Motor neuron (in vitro differentiated cells): ENCODE measurements around the gene GANC. TPM values are rescaled to one million over a fixed set of nuclear protein-coding genes. Genes with fewer than 3 reads are reported as not detected.

ENCODE experiments used
- ATAC-seq, 8 experiments: fragments of 200-7000 bp; cut with Tn5 transposase; replicated peaks in 6 of 8; 2 replicates each; pipeline ENCODE4 v1.8.0; 2021; ENCODE audit warnings: mild to moderate bottlenecking in 8 of 8, moderate library complexity in 8 of 8
- H3K27ac ChIP-seq, 2 donors: fragments of 250-450 bp; sonication (Bioruptor Pico); 2 replicates each; pipeline ENCODE4 v1.9.0; 2021; ENCODE audit warnings: antibody characterized with exemption in 2 of 2, mild to moderate bottlenecking in 2 of 2, moderate library complexity in 1 of 2
- H3K4me1 ChIP-seq, 2 donors: fragments of 250-450 bp; sonication (Bioruptor Pico); replicated peaks in 1 of 2; 2 replicates each; pipeline ENCODE4 v1.6.1; 2021; ENCODE audit warnings: antibody characterized with exemption in 2 of 2, mild to moderate bottlenecking in 2 of 2, moderate library complexity in 1 of 2
- H3K4me3 ChIP-seq, 5 donors: fragments of 250-450 bp; sonication (Bioruptor Pico); 2 replicates each; pipeline ENCODE4 v1.9.0; 2021; ENCODE audit warnings: antibody characterized with exemption in 5 of 5, mild to moderate bottlenecking in 5 of 5, moderate library complexity in 4 of 5
- WGBS, 10 experiments: fragments of 450-650 bp; shearing (Covaris generic); methylation state at CpG; one replicate each; pipeline ENCODE4 v1.0.0; 2022; 5-methylcytosine and 5-hydroxymethylcytosine counted together
- in situ Hi-C, 9 experiments: fragments of 400-800 bp; cut with MboI; loops; one replicate each; pipeline ENCODE4 v1.15.0; 2021; ENCODE audit warnings: low sequenced_read_pairs in 9 of 9, low pct_unique_long_range_greater_than_20kb in 2 of 9; ENCODE audit not compliant: unreplicated experiment in 9 of 9
- total RNA-seq, 8 experiments: library from RNA; unstranded; fragments of 300-600 nt; gene quantifications; 2 replicates each; pipeline versions ENCODE4 v1.2.3 to v1.2.4, GENCODE V29; 2022

GANC gene
- total RNA-seq, 8 experiments from 2014 or later, result 11.3 to 125 (median 19.9) TPM

GRCh38 chr15:42403389-42403788 is 130.4 kb downstream of the GANC start:
- ATAC-seq, result no peak
- no peaks in the 10 kb centered on the region for H3K4me1 ChIP-seq
- WGBS, 10 experiments, result 83 to 100% (median 94%) methylated on average over 2 to 7 of the region's 7 CpGs; no CpG with 5 or more reads in 5 of the 10 experiments
- in situ Hi-C loops, result no loop called here
- H3K4me3 ChIP-seq, result no peak overlapping the region
- no peak overlapping the region for H3K27ac ChIP-seq

- Histone ChIP-seq H3K27ac (no peak overlapping the region), H3K4me1 (no peaks in the 10 kb centered on the region), H3K4me3 (no peak overlapping the region)
- in situ Hi-C loops, result no loop called here
- 30 to 100% (median 85%) methylated on average over 2 to 8 of the region's 12 CpGs; no CpG with 5 or more reads in 2 of the 10 experiments for WGBS, 10 experiments
- peak in 7 of 8 experiments; percentile 11 to 94 (median 72) for ATAC-seq
Observed at GRCh38 chr15:42404461-42405235, 131.6 kb downstream of the GANC start.

- H3K4me3 ChIP-seq, result no peak overlapping the region
Observed at GRCh38 chr15:42405863-42406482, 133.0 kb downstream of the GANC start.

More at GRCh38 chr15:42405863-42406482, 133.0 kb downstream of the GANC start:
- no peak overlapping the region for H3K27ac ChIP-seq
- peak in 6 of 8 experiments; percentile 42 to 81 (median 64) for ATAC-seq
- no peaks in the 10 kb centered on the region for H3K4me1 ChIP-seq
- in situ Hi-C loops, result no loop called here
- 53 to 83% (median 78%) methylated on average over 1 to 4 of the region's 6 CpGs; no CpG with 5 or more reads in 3 of the 10 experiments for WGBS, 10 experiments

Other genes with a start within 250 kb of the GANC start
- gene PLA2G4D, start 178.6 kb upstream of the GANC start, total RNA-seq, result under 1 TPM in 5 of 8 experiments, not detected in 3; 0.08 to 0.76 (median 0.32) TPM
- gene PLA2G4F, start 116.6 kb upstream of the GANC start, total RNA-seq, result 1 to 10 TPM in 2 of 8 experiments, under 1 TPM in 4, not detected in 2; 0.04 to 1.8 (median 0.42) TPM
- gene VPS39, start 64.9 kb upstream of the GANC start, total RNA-seq, result 10 to 100 TPM; 31.6 to 85.4 (median 46.4) TPM
- 10 to 100 TPM; 34.9 to 88.9 (median 50.2) TPM for gene TMEM87A, start 232 bp downstream of the GANC start, total RNA-seq
- gene CAPN3, start 86.3 kb downstream of the GANC start, total RNA-seq, result 10 to 100 TPM in 2 of 8 experiments, 1 to 10 TPM in 4, under 1 TPM in 2; 0.81 to 30.3 (median 2.9) TPM
- gene ZNF106, start 217.9 kb downstream of the GANC start, total RNA-seq, result 100 to 1,000 TPM in 1 of 8 experiments, 10 to 100 TPM in 7; 15.1 to 101 (median 33.4) TPM
- 10 to 100 TPM in 5 of 8 experiments, 1 to 10 TPM in 3; 5.6 to 72.9 (median 23.3) TPM for gene SNAP23, start 222.4 kb downstream of the GANC start, total RNA-seq